Measurements from ENCODE around the gene SLC26A1. TPM values are rescaled to one million over a fixed set of nuclear protein-coding genes. Genes with fewer than 3 reads are reported as not detected.

SLC26A1 gene, protein sequence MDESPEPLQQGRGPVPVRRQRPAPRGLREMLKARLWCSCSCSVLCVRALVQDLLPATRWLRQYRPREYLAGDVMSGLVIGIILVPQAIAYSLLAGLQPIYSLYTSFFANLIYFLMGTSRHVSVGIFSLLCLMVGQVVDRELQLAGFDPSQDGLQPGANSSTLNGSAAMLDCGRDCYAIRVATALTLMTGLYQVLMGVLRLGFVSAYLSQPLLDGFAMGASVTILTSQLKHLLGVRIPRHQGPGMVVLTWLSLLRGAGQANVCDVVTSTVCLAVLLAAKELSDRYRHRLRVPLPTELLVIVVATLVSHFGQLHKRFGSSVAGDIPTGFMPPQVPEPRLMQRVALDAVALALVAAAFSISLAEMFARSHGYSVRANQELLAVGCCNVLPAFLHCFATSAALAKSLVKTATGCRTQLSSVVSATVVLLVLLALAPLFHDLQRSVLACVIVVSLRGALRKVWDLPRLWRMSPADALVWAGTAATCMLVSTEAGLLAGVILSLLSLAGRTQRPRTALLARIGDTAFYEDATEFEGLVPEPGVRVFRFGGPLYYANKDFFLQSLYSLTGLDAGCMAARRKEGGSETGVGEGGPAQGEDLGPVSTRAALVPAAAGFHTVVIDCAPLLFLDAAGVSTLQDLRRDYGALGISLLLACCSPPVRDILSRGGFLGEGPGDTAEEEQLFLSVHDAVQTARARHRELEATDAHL
- total RNA-seq (2022; extraction: Qiagen RNA extraction; ENCODE audit: low read depth): 0.20 to 0.91 TPM (median 0.26 TPM) in 5 replicates

DNA sequence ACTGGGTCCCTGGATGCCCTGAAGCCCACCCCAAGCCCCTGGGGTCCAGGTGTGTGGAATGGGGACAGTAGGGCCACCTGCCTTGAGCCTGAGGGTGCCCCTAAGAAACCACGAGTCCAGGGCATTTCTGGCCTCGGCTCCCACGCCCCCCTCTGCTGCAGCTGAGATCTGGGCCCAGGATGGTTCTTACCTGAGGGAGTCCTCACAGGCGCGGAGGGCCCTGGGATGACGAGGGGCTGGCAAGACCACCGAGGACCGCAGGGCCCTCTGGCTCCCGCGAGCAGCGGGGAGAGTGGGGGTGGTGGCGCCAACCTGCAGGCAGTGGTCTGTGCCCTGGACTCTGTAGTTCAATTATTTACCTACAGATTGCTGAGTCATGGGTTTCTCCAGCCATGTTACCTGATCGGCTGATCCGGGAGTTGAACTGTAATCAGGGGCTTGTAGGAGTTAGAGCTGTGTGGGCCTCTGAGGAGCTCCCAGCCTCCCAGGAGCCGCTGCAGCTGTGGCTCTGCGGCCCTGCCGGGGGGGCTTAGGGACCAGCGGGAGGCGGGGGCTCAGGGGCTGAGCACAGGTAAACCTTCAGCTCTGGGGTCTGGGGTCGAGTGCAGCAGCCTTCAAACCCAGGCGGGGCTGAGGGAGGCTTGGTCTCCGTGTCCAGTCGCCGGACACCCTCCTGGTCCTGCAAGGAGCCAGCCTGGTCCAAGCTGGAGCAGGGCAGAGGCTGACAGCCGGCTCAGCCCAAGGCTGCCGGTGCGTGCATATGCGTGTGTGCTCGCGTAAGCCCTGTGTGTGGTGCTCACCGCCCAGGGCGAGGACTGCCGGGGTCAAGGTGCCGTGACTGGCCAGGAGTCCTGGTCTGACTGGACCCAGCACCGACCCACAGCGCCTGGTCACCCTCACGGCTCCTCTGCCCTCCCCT is at the start of gene SLC26A1:
SLC26A1 (minus strand) TSS at position 294 of the 919 bp plus-strand sequence. CDS start 1,701 bp downstream, outside the sequence.

DNA sequence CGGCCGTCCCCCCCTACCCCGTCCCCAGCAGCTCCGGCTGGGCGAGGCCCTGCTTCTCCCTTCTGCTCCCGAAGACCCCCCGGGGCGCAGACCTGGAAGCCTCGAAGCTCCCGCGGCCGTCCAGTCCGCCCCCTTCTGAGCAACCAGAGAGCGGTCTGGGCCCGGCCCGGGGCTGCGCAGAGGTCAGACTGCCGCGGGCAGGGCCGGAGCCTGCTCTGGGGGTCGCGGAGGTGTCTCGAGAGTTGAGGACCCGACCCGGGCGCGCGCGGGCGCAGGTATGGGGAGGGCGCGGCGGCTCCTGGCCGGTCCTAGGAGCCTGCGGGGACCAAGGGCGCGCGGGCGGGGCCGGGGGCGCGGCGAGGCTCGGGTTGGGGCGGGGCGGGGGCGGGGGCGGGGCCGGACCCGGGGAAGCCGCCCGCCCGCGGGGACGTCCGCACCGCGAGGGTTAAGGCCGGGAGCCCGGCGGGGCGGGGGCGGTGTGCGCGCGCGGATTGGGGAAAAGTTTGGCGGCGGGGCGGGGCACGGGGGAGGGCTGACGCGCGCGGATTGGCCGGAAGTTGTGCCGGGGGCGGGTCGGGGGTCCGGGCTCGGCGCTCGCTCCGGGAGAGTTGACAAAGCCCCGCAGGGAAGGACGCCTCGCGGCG is 17.9 kb upstream of the SLC26A1 start, which contains the start of gene FGFRL1:
FGFRL1 (plus strand) TSS at position 605 of the 644 bp plus-strand sequence. CDS start 860 bp downstream, outside the sequence.

GRCh38 chr4:986879-987623 is 6.2 kb downstream of the SLC26A1 start, which contains the start of gene IDUA:
IDUA (plus strand) TSS chr4:987044; CDS start chr4:987085, 41 bp downstream.

DNA sequence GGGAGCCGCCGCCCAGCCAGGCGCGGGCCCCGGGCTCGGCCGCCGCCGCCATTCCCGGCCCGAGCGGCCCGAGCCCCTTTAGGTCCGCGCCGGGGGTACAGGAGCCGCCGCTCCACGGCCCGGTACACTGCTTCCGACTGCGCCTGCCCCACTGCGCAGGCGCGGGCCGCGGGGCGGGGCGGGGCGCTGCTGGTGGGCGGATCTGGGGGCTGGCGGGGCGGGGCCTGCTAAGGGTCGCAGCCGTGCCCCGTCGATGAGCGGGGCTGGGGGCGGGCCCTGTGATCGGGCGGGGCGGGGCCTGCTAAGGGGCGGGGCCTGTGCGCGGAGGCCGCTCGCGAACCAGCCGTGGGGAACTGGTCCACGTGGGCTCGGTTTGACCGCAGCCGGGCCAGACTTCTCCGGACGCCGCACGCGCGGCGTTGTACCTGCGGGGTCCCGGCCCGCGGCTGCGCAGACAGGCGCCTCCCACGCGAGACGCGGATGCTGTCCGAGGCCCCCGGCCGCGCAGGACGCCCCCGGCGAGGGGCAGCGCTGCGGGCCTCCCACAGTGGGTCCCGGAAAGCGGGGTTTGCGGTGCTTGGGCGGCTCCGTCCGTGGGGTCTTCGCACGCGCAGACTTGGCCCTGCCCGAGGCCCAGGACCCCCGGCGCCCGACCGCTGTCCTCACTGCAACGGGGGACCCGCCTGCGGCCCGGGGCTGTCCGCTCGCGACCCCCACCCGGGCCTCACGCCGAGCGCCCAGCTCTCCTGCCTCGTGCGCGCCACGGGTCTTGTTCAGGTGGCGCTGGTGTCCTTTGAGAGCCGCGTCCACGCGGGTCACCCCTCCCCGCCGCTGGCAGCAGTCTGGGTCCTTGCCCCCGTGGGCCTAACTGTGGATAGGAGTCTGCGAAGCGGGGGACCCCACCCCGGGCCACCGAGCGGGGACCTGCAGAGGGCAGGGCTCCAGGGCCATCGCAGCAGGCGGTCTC is 19.5 kb downstream of the SLC26A1 start, which contains the start of gene DGKQ:
DGKQ (minus strand) TSS at position 139 of the 967 bp plus-strand sequence; CDS start at position 52, 87 bp downstream.

Other genes with a start within 250 kb of the SLC26A1 start
- 0.47 to 0.70 TPM (median 0.51 TPM) in 5 replicates for gene CPLX1, start 167.3 kb downstream of the SLC26A1 start, total RNA-seq (2022; extraction: Qiagen RNA extraction; ENCODE audit: low read depth)
- gene GAK, start 61.1 kb downstream of the SLC26A1 start, total RNA-seq (2022; extraction: Qiagen RNA extraction; ENCODE audit: low read depth): 31.9 to 52.0 TPM (median 45.8 TPM) in 5 replicates
- gene TMEM175, start 60.9 kb downstream of the SLC26A1 start, total RNA-seq (2022; extraction: Qiagen RNA extraction; ENCODE audit: low read depth): 8.6 to 10.0 TPM (median 9.0 TPM) in 5 replicates
- 4.0 to 7.9 TPM (median 6.9 TPM) in 5 replicates for gene DGKQ, start 19.8 kb downstream of the SLC26A1 start, total RNA-seq (2022; extraction: Qiagen RNA extraction; ENCODE audit: low read depth)
- gene IDUA, start 6.4 kb downstream of the SLC26A1 start, total RNA-seq (2022; extraction: Qiagen RNA extraction; ENCODE audit: low read depth): 7.7 to 16.8 TPM (median 12.3 TPM) in 5 replicates
- 14.1 to 24.8 TPM (median 24.6 TPM) in 5 replicates for gene FGFRL1, start 18.2 kb upstream of the SLC26A1 start, total RNA-seq (2022; extraction: Qiagen RNA extraction; ENCODE audit: low read depth)
- gene RNF212, start 120.2 kb upstream of the SLC26A1 start, total RNA-seq (2022; extraction: Qiagen RNA extraction; ENCODE audit: low read depth): 1.8 to 4.3 TPM (median 2.7 TPM) in 5 replicates
- gene SPON2, start 179.2 kb upstream of the SLC26A1 start, total RNA-seq (2022; extraction: Qiagen RNA extraction; ENCODE audit: low read depth): 0.20 to 0.58 TPM (median 0.26 TPM) in 5 replicates

Measured in A549 treated with RU486 at 1 μM for 4 hours (cell line).